NCI-H460 (cell line): Measurements from ENCODE around the gene CLCF1. TPM values are rescaled to one million over a fixed set of nuclear protein-coding genes. Genes with fewer than 3 reads are reported as not detected.
A peak's percentile ranks its signal among the peaks of the same experiment; 100 is the strongest.
"Not testable (repeated sequence)": the region's sequence is repeated elsewhere in the genome, so short reads cannot be mapped to it uniquely, and the experiment has no call there.

ENCODE experiments used
- DNase-seq: peaks from one replicate; pipeline ENCODE4 v3.0.0-alpha.2; 2016; ENCODE audit warnings: low read depth; ENCODE audit errors: extremely low read depth
- small RNA-seq, 2 experiments: library from RNA; depleted of rRNA; stranded (forward); fragments of <200 nt; gene quantifications; one replicate each; pipeline ENCODE3, GENCODE V24; 2014
- total RNA-seq: library from RNA; depleted of rRNA; stranded (reverse); fragments of >200 nt; shearing (Covaris generic); gene quantifications from 2 replicates; pipeline ENCODE4 v1.2.3, GENCODE V29; 2014; rRNA removed

Gene CLCF1
- total RNA-seq, 1 experiment from 2014 or later: 5.3 TPM

GRCh38 chr11:67345247-67345919 lies 28.0 kb downstream of the CLCF1 start:
- no peak for DNase-seq

GRCh38 chr11:67344264-67344663 lies 29.1 kb downstream of the CLCF1 start:
- DNase-seq: no peak

GRCh38 chr11:67337257-67337656 lies 36.1 kb downstream of the CLCF1 start:
- no peak for DNase-seq

GRCh38 chr11:67332081-67332691 lies 41.2 kb downstream of the CLCF1 start:
- DNase-seq: no peak

- no peak for DNase-seq
Observed at GRCh38 chr11:67323526-67323925, 49.9 kb downstream of the CLCF1 start.

GRCh38 chr11:67322049-67322448 lies 51.3 kb downstream of the CLCF1 start:
- no peak for DNase-seq

GRCh38 chr11:67321313-67321871 lies 52.0 kb downstream of the CLCF1 start:
- no peak for DNase-seq

- DNase-seq: no peak
Observed at GRCh38 chr11:67320691-67321090, 52.7 kb downstream of the CLCF1 start.

- no peak for DNase-seq
Observed at GRCh38 chr11:67320011-67320410, 53.4 kb downstream of the CLCF1 start.

- not testable (repeated sequence) for DNase-seq
Observed at GRCh38 chr11:67318876-67319275, 54.5 kb downstream of the CLCF1 start.

- no peak for DNase-seq
Observed at GRCh38 chr11:67317888-67318555, 55.4 kb downstream of the CLCF1 start.

GRCh38 chr11:67317205-67317887 lies 56.1 kb downstream of the CLCF1 start:
- DNase-seq: peak; percentile 92

- no peak for DNase-seq
Observed at GRCh38 chr11:67316882-67317204, 56.6 kb downstream of the CLCF1 start.

- DNase-seq: no peak
Observed at GRCh38 chr11:67315325-67315909, 58.0 kb downstream of the CLCF1 start.

- DNase-seq: no peak
Observed at GRCh38 chr11:67314218-67314617, 59.2 kb downstream of the CLCF1 start.

Small RNA genes lying within 50 kb of the gene (small RNA-seq; reads per million reads assigned to genes)
- 0 to 0.53 reads per million in 2 experiments for gene RN7SKP239
- 0 to 0.06 reads per million in 2 experiments for gene RNU6-1238P

Other genes with a start within 250 kb of the CLCF1 start
- 39.2 and 40.7 TPM in 2 replicates for gene GRK2, start 107.1 kb downstream of the CLCF1 start, total RNA-seq
- gene ANKRD13D, start 84.3 kb downstream of the CLCF1 start, total RNA-seq: 14.3 and 21.2 TPM in 2 replicates
- 5.0 and 8.6 TPM in 2 replicates for gene SSH3, start 70.1 kb downstream of the CLCF1 start, total RNA-seq
- 62.8 and 75.5 TPM in 2 replicates for gene POLD4, start 20.1 kb downstream of the CLCF1 start, total RNA-seq
- 4.2 and 5.9 TPM in 2 replicates for gene RAD9A, start 18.4 kb upstream of the CLCF1 start, total RNA-seq
- gene PPP1CA, start 28.3 kb upstream of the CLCF1 start, total RNA-seq: 137 and 159 TPM in 2 replicates
- not detected in 2 replicates for gene TBC1D10C, start 30.5 kb upstream of the CLCF1 start, total RNA-seq
- 0.09 and 0.12 TPM in 2 replicates for gene CARNS1, start 42.1 kb upstream of the CLCF1 start, total RNA-seq
- 21.6 and 23.6 TPM in 2 replicates for gene RPS6KB2, start 54.9 kb upstream of the CLCF1 start, total RNA-seq
- not detected in 2 replicates for gene PTPRCAP, start 64.1 kb upstream of the CLCF1 start, total RNA-seq
- 29.2 and 33.0 TPM in 2 replicates for gene CORO1B, start 69.9 kb upstream of the CLCF1 start, total RNA-seq
- not detected in 2 replicates for gene GPR152, start 79.1 kb upstream of the CLCF1 start, total RNA-seq
- gene CABP4, start 81.8 kb upstream of the CLCF1 start, total RNA-seq: 3.2 and 4.1 TPM in 2 replicates
- 7.4 and 19.9 TPM in 2 replicates for gene TMEM134, start 95.7 kb upstream of the CLCF1 start, total RNA-seq
- 49.2 and 49.5 TPM in 2 replicates for gene AIP, start 109.4 kb upstream of the CLCF1 start, total RNA-seq
- 24.5 TPM in 2 replicates for gene PITPNM1, start 131.8 kb upstream of the CLCF1 start, total RNA-seq
- 25.1 and 29.6 TPM in 2 replicates for gene CDK2AP2, start 134.6 kb upstream of the CLCF1 start, total RNA-seq
- not detected in 2 replicates for gene CABP2, start 149.8 kb upstream of the CLCF1 start, total RNA-seq
- gene GSTP1, start 210.2 kb upstream of the CLCF1 start, total RNA-seq: 665 and 811 TPM in 2 replicates
- gene NDUFV1, start 233.3 kb upstream of the CLCF1 start, total RNA-seq: 152 and 162 TPM in 2 replicates